Measurements from ENCODE around the gene SIX2. TPM values are rescaled to one million over a fixed set of nuclear protein-coding genes. Genes with fewer than 3 reads are reported as not detected.

The SIX2 gene
- total and polyA plus RNA-seq, 2 donors (not counting 1 experiment from before 2014, with no cell fraction given): not detected

DNA sequence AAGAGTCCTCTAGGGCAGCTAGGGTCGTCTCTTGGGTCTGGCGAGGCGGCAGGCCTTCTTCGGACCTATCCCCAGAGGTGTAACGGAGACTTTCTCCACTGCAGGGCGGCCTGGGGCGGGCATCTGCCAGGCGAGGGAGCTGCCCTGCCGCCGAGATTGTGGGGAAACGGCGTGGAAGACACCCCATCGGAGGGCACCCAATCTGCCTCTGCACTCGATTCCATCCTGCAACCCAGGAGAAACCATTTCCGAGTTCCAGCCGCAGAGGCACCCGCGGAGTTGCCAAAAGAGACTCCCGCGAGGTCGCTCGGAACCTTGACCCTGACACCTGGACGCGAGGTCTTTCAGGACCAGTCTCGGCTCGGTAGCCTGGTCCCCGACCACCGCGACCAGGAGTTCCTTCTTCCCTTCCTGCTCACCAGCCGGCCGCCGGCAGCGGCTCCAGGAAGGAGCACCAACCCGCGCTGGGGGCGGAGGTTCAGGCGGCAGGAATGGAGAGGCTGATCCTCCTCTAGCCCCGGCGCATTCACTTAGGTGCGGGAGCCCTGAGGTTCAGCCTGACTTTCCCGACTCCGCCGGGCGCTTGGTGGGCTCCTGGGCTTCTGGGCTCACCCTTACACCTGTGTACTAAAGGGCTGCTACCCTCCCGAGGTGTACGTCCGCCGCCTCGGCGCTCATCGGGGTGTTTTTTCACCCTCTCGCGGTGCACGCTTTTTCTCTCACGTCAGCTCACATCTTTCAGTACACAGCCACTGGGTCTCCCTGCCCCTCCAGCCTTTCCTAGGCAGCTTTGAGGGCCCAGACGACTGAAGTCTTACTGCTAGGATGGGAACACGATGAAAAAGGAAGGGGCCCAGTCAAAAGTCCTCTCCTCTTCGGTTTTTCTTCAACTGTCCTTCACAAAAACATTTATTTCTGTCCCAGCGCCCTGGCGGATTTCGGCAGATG is 8.1 kb downstream of the SIX2 start:
- peak overlapping the region in 3 of 5 experiments; percentile 19 to 28 (median 23) for H3K4me3 ChIP-seq (ENCODE audit: control extremely low read depth in 1 of 5, extremely low read depth in 1 of 5, insufficient read depth in 1 of 5, low read depth in 2 of 5, low read length in 4 of 5)
- Mint-ChIP-seq H3K27ac (no peak overlapping the region), H3K4me3 (peak overlapping the region; percentile 64), H3K4me1 (peaks cover 30% of the 10 kb centered on the region), H3K9me3 (ENCODE audit: insufficient read depth) (no peaks in the 10 kb centered on the region), H3K27me3 (peaks cover 58% of the 10 kb centered on the region)
- H3K9me3 ChIP-seq (ENCODE audit: control extremely low read depth in 1 of 3, control insufficient read depth in 2 of 3, insufficient read depth in 1 of 3, low read length in 2 of 3): peaks cover 0 to 33% (median 0%) of the 10 kb centered on the region in 3 donors
- no peaks in the 10 kb centered on the region for H3K36me3 ChIP-seq (replicated peaks in 1 of 2; ENCODE audit: control extremely low read depth in 1 of 2, control insufficient read depth in 1 of 2, extremely low read depth in 1 of 2, insufficient read depth in 2 of 2, low read length in 1 of 2)
- H3K79me2 ChIP-seq (ENCODE audit: control insufficient read depth, insufficient read depth, low read length): no peaks in the 10 kb centered on the region
- no peak for DNase-seq
- H3K27ac ChIP-seq (ENCODE audit: low read length in 2 of 2): no peak overlapping the region
- WGBS (ENCODE audit: insufficient coverage): 5% methylated on average over 58 of the region's 61 CpGs
- no peaks in the 10 kb centered on the region for H4K20me1 ChIP-seq (ENCODE audit: control insufficient read depth, insufficient read depth, low read length, poor library complexity, severe bottlenecking)
- TF ChIP-seq, protein P1, sequence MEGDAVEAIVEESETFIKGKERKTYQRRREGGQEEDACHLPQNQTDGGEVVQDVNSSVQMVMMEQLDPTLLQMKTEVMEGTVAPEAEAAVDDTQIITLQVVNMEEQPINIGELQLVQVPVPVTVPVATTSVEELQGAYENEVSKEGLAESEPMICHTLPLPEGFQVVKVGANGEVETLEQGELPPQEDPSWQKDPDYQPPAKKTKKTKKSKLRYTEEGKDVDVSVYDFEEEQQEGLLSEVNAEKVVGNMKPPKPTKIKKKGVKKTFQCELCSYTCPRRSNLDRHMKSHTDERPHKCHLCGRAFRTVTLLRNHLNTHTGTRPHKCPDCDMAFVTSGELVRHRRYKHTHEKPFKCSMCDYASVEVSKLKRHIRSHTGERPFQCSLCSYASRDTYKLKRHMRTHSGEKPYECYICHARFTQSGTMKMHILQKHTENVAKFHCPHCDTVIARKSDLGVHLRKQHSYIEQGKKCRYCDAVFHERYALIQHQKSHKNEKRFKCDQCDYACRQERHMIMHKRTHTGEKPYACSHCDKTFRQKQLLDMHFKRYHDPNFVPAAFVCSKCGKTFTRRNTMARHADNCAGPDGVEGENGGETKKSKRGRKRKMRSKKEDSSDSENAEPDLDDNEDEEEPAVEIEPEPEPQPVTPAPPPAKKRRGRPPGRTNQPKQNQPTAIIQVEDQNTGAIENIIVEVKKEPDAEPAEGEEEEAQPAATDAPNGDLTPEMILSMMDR (IDR thresholded peaks at IDR 0.05): no peak
- peak; percentile 52 for TF ChIP-seq EZH2 (IDR thresholded peaks at IDR 0.05; ENCODE audit: borderline replicate concordance, insufficient read depth, low read depth, low read length, poor library complexity, severe bottlenecking)
- peak overlapping the region; percentile 32 for H3K9ac ChIP-seq (ENCODE audit: low read length)
- ChIA-PET POLR2A (no interaction called here), CTCF (no interaction called here)
- no peak for ATAC-seq (ENCODE audit: low read depth)
- intact Hi-C loops (cut with micrococcal nuclease): no loop called here
- peaks cover 0 to 86% (median 60%) of the 10 kb centered on the region in 4 experiments for H3K27me3 ChIP-seq (replicated peaks in 1 of 4; ENCODE audit: control extremely low read depth in 1 of 4, control insufficient read depth in 3 of 4, insufficient read depth in 4 of 4, low read length in 3 of 4)
- H3K4me1 ChIP-seq (ENCODE audit: control insufficient read depth in 2 of 2, insufficient read depth in 2 of 2, low read length in 2 of 2): peaks cover 44 to 46% of the 10 kb centered on the region in 2 donors
- H3K4me2 ChIP-seq (replicated peaks; ENCODE audit: low read depth, low read length, poor library complexity, severe bottlenecking): peak overlapping the region; percentile 67
- H2AFZ ChIP-seq (ENCODE audit: insufficient read depth, low read depth, low read length, poor library complexity, severe bottlenecking): peak overlapping the region; percentile 54
